PC-3 (cell line): ENCODE measurements around the gene CPA1.

ENCODE experiments used
- EZH2 ChIP-seq: fragments of 300-600 bp; sonication (generic); IDR thresholded peaks from one replicate; pipeline ENCODE4 v1.6.1; 2017; ENCODE audit warnings: antibody characterized with exemption, mild to moderate bottlenecking, low read length; ENCODE audit not compliant: unreplicated experiment
- EZH2phosphoT487 ChIP-seq: fragments of 300-600 bp; sonication (generic); IDR thresholded peaks from 2 replicates; pipeline ENCODE4 v1.6.1; 2018; ENCODE audit warnings: mild to moderate bottlenecking, antibody characterized with exemption, low read length, borderline replicate concordance
- TF ChIP-seq, protein P1 (sequence below): fragments of 300-600 bp; sonication (generic); conservative IDR thresholded peaks from 2 replicates; pipeline ENCODE4 v1.5.1; 2017; ENCODE audit warnings: antibody characterized with exemption, low read depth, mild to moderate bottlenecking, low read length

DNA sequence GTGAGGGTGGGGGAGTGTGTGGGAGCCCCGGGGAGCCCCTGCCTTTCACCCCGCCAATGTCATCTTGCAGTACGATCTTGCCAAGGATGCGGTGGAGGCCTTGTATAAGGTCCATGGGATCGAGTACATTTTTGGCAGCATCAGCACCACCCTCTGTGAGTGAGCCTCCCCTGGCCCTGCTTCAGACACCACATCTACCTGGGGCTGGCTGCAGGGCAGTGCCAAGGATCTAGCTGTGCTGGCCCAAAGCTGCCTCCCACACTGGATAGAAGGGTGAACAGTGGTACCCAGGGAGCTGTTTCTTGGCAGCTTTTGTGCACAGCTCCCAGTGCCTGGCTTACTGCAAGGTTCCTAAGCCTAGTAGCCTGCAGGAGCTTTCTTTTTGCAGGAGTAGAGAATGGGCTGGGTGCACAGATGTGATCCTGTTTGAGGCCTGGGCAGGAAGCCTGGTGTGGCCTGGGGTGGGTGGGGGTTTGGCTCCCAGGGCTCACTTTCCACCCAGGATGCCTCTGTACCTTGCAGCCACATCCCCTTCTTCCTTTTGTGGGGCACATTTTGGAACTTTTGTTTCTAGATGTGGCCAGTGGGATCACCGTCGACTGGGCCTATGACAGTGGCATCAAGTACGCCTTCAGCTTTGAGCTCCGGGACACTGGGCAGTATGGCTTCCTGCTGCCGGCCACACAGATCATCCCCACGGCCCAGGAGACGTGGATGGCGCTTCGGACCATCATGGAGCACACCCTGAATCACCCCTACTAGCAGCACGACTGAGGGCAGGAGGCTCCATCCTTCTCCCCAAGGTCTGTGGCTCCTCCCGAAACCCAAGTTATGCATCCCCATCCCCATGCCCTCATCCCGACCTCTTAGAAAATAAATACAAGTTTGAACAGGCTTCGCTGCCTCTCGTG, 12.2 kb upstream of the CPA1 start:
- TF ChIP-seq EZH2, result no peak
- TF ChIP-seq, protein P1, sequence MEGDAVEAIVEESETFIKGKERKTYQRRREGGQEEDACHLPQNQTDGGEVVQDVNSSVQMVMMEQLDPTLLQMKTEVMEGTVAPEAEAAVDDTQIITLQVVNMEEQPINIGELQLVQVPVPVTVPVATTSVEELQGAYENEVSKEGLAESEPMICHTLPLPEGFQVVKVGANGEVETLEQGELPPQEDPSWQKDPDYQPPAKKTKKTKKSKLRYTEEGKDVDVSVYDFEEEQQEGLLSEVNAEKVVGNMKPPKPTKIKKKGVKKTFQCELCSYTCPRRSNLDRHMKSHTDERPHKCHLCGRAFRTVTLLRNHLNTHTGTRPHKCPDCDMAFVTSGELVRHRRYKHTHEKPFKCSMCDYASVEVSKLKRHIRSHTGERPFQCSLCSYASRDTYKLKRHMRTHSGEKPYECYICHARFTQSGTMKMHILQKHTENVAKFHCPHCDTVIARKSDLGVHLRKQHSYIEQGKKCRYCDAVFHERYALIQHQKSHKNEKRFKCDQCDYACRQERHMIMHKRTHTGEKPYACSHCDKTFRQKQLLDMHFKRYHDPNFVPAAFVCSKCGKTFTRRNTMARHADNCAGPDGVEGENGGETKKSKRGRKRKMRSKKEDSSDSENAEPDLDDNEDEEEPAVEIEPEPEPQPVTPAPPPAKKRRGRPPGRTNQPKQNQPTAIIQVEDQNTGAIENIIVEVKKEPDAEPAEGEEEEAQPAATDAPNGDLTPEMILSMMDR, result no peak
- TF ChIP-seq EZH2phosphoT487, result no peak
